ENCODE measurements around the gene SUPT20H.

DNA sequence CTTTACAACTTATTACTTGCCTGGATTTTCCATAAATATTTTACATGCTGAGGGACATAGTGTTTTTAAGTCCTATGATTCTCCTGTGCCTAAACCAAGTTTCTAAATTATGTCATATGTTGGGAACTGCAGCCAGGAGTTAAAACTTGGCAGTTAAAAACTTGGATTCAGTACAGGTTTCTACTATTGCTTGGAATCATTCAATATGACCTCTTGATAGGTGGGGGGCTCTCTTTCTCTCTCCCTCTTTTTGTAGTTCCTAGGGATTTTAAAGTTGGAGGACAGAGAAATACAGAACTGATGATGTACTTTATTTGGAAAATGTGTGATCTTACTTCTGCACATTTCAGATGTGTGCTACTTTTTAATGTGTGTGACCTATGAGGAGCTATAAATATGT lies 41.2 kb upstream of the SUPT20H start:
- TF ChIP-seq POLR2AphosphoS5 (IDR thresholded peaks at IDR 0.05; ENCODE audit: borderline replicate concordance, low read depth, low read length) (no peak), EZH2 (IDR thresholded peaks at IDR 0.05) (no peak)

All from SK-N-MC (cell line).